Nephron progenitor cell (in vitro differentiated cells): ENCODE results near the gene SLC10A2.

Experiments
- DNase-seq: peaks from one replicate; pipeline ENCODE4 v3.0.0; 2021
- H3K27ac Mint-ChIP-seq: 2 replicates; pipeline ENCODE4 v1.8.0; 2021; ENCODE audit warnings: mild to moderate bottlenecking, moderate library complexity, mixed read lengths
- H3K27me3 Mint-ChIP-seq: 2 replicates; pipeline ENCODE4 v1.8.0; 2021; ENCODE audit warnings: mild to moderate bottlenecking, low read depth, mixed read lengths; ENCODE audit not compliant: poor library complexity
- H3K36me3 Mint-ChIP-seq: 2 replicates; pipeline ENCODE4 v1.8.0; 2021; ENCODE audit warnings: low read depth, mixed read lengths
- H3K4me1 Mint-ChIP-seq: 2 replicates; pipeline ENCODE4 v1.8.0; 2021; ENCODE audit warnings: mixed read lengths
- H3K4me3 Mint-ChIP-seq: 2 replicates; pipeline ENCODE4 v1.8.0; 2021; ENCODE audit warnings: mild to moderate bottlenecking, moderate library complexity, mixed read lengths
- H3K9me3 Mint-ChIP-seq: 2 replicates; pipeline ENCODE4 v1.8.0; 2021; ENCODE audit warnings: mild to moderate bottlenecking, moderate library complexity, mixed read lengths
- TF ChIP-seq, protein P1 (sequence below): fragments of 200-600 bp; sonication (generic); IDR thresholded peaks from 2 replicates; pipeline ENCODE4 v1.5.0; 2021; ENCODE audit warnings: antibody characterized with exemption

SLC10A2 gene

DNA sequence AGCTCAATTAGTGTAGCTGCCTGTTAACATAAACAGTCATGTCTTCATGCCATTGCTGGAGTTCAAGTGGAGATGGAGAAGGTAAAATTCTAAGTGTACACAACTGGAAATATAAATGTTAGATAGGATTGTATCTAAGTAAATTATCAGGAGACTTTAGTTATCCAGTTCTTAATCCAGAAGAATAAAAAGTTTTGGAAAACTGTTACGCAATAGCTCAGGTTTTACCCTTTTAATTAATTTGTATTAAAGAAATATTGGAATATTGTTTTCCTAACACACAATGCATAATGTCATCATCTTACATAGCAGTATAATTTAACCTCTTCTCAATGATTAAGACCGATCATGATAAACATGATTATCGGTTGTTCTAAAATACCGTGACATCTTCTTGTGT lies 2.8 kb downstream of the SLC10A2 start:
- no peak overlapping the region for H3K27ac Mint-ChIP-seq
- H3K4me1 Mint-ChIP-seq, result peaks cover 11% of the 10 kb centered on the region
- TF ChIP-seq, protein P1, sequence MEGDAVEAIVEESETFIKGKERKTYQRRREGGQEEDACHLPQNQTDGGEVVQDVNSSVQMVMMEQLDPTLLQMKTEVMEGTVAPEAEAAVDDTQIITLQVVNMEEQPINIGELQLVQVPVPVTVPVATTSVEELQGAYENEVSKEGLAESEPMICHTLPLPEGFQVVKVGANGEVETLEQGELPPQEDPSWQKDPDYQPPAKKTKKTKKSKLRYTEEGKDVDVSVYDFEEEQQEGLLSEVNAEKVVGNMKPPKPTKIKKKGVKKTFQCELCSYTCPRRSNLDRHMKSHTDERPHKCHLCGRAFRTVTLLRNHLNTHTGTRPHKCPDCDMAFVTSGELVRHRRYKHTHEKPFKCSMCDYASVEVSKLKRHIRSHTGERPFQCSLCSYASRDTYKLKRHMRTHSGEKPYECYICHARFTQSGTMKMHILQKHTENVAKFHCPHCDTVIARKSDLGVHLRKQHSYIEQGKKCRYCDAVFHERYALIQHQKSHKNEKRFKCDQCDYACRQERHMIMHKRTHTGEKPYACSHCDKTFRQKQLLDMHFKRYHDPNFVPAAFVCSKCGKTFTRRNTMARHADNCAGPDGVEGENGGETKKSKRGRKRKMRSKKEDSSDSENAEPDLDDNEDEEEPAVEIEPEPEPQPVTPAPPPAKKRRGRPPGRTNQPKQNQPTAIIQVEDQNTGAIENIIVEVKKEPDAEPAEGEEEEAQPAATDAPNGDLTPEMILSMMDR, result no peak
- DNase-seq, result no peak
- H3K4me3 Mint-ChIP-seq, result no peak overlapping the region
- peaks cover 3% of the 10 kb centered on the region for H3K9me3 Mint-ChIP-seq
- no peaks in the 10 kb centered on the region for H3K36me3 Mint-ChIP-seq
- peaks cover 3% of the 10 kb centered on the region for H3K27me3 Mint-ChIP-seq

GRCh38 chr13:103062079-103062478 lies 4.1 kb downstream of the SLC10A2 start:
- Mint-ChIP-seq H3K4me3 (no peak overlapping the region), H3K9me3 (peaks cover 7% of the 10 kb centered on the region), H3K36me3 (no peaks in the 10 kb centered on the region), H3K27ac (no peak overlapping the region), H3K27me3 (peaks cover 3% of the 10 kb centered on the region), H3K4me1 (peaks cover 3% of the 10 kb centered on the region)
- TF ChIP-seq, protein P1, result no peak
- no peak for DNase-seq

GRCh38 chr13:103056008-103056407 lies 10.2 kb downstream of the SLC10A2 start:
- Mint-ChIP-seq H3K4me3 (no peak overlapping the region), H3K9me3 (peaks cover 22% of the 10 kb centered on the region), H3K27ac (no peak overlapping the region), H3K27me3 (peaks cover 3% of the 10 kb centered on the region), H3K4me1 (no peaks in the 10 kb centered on the region), H3K36me3 (no peaks in the 10 kb centered on the region)
- DNase-seq, result no peak
- TF ChIP-seq, protein P1, result no peak

DNA sequence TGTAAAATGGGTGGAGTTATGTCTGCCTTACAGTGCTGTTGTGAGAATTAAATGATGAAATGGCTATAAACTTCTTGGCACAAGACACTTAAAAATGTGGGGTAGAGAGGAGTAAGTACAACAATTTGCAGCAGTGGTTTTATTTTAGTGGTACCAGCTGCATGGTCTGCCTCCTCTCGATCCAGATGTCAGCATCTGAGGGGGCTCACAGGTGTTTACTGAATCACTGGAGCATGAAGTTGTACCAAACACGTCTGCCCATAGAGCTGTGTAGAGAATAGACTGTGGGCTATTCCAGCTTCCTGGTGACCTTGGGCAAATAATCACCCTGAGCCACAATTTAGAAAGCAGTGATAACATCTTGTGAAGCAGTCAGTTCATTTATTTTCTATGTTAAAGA lies 11.1 kb downstream of the SLC10A2 start:
- Mint-ChIP-seq H3K36me3 (no peaks in the 10 kb centered on the region), H3K27me3 (peaks cover 6% of the 10 kb centered on the region), H3K9me3 (peaks cover 22% of the 10 kb centered on the region), H3K27ac (no peak overlapping the region), H3K4me3 (no peak overlapping the region), H3K4me1 (no peaks in the 10 kb centered on the region)
- TF ChIP-seq, protein P1, result no peak
- DNase-seq, result no peak

DNA sequence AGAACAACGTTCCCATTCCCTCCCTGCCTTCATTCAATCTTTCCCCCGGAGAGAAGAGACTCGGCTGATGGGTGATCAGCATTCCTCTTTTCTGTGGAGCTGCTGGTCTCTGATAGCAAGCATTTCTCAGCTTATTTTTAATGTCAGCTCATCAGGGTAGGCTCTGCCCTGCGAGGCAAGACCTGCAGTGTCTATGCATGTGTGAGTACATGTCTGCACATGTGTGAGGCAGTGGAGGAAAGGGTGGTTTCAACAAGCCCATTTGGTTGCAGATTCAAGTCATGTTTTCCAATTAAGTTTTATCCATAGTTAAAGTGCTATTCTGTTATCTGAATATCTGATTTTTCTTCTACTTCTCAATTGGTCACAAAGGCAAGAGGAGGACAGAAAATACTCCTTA lies 19.5 kb downstream of the SLC10A2 start:
- Mint-ChIP-seq H3K36me3 (no peaks in the 10 kb centered on the region), H3K4me1 (peaks cover 21% of the 10 kb centered on the region), H3K4me3 (no peak overlapping the region), H3K27me3 (peaks cover 9% of the 10 kb centered on the region), H3K27ac (peak overlapping the region; percentile 91), H3K9me3 (no peaks in the 10 kb centered on the region)
- TF ChIP-seq, protein P1, result no peak
- no peak for DNase-seq

DNA sequence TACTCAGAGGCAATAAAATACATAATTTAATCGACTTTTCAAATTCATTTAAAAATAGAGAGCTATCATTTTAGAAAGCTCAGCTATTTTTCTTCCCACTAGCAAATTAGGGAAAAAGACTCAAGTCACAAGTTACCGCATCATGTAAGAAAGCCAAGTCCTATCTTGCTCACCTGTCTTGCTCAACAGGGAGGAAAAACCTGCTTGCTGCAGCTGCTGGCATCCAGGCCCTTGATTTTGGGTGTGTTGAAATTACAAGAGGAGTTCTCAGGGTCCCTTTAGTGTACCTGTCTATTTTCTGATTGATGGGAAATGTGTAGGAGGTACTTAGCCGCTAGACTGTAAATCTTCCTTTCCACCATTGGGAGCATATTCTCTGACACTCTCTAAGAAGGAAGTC lies 22.2 kb downstream of the SLC10A2 start:
- DNase-seq, result no peak
- no peak overlapping the region for H3K27ac Mint-ChIP-seq

More for the DNA sequence above, 22.2 kb downstream of the SLC10A2 start:
- Mint-ChIP-seq H3K27me3 (peaks cover 2% of the 10 kb centered on the region), H3K36me3 (no peaks in the 10 kb centered on the region), H3K4me3 (no peak overlapping the region), H3K4me1 (peaks cover 29% of the 10 kb centered on the region), H3K9me3 (no peaks in the 10 kb centered on the region)
- TF ChIP-seq, protein P1, result no peak
